ENCODE results near the gene LCN1.

LCN1 gene

GRCh38 chr9:135551456-135551855, 30.2 kb downstream of the LCN1 start:
- no peak overlapping the region for H3K4me3 ChIP-seq (ENCODE audit: low read depth, low read length)
- TF ChIP-seq CTCF (IDR thresholded peaks at IDR 0.05; ENCODE audit: low read depth, low read length), result no peak
- no peak for DNase-seq (ENCODE audit: low read depth, low spot score)
- in situ Hi-C loops (cut with HindIII; ENCODE audit: low sequenced_read_pairs), result no loop called here

GRCh38 chr9:135552021-135552697, 30.9 kb downstream of the LCN1 start:
- no peak for TF ChIP-seq CTCF (IDR thresholded peaks at IDR 0.05; ENCODE audit: low read depth, low read length)
- in situ Hi-C loops (cut with HindIII; ENCODE audit: low sequenced_read_pairs), result no loop called here
- no peak overlapping the region for H3K4me3 ChIP-seq (ENCODE audit: low read depth, low read length)
- no peak for DNase-seq (ENCODE audit: low read depth, low spot score)

- no peak for TF ChIP-seq CTCF (IDR thresholded peaks at IDR 0.05; ENCODE audit: low read depth, low read length)
- no peak for DNase-seq (ENCODE audit: low read depth, low spot score)
- H3K4me3 ChIP-seq (ENCODE audit: low read depth, low read length), result no peak overlapping the region
These were observed 31.5 kb downstream of the LCN1 start for GRCh38 chr9:135552698-135553171.

GRCh38 chr9:135554718-135555117, 33.5 kb downstream of the LCN1 start:
- H3K4me3 ChIP-seq (ENCODE audit: low read depth, low read length), result no peak overlapping the region
- in situ Hi-C loops (cut with HindIII; ENCODE audit: low sequenced_read_pairs), result no loop called here
- no peak for DNase-seq (ENCODE audit: low read depth, low spot score)
- no peak for TF ChIP-seq CTCF (IDR thresholded peaks at IDR 0.05; ENCODE audit: low read depth, low read length)

More at GRCh38 chr9:135552698-135553171, 31.5 kb downstream of the LCN1 start:
- in situ Hi-C loops (cut with HindIII; ENCODE audit: low sequenced_read_pairs), result no loop called here

- DNase-seq (ENCODE audit: low read depth, low spot score), result no peak
- in situ Hi-C loops (cut with HindIII; ENCODE audit: low sequenced_read_pairs), result no loop called here
- no peak overlapping the region for H3K4me3 ChIP-seq (ENCODE audit: low read depth, low read length)
- no peak for TF ChIP-seq CTCF (IDR thresholded peaks at IDR 0.05; ENCODE audit: low read depth, low read length)
These were observed 34.0 kb downstream of the LCN1 start for GRCh38 chr9:135555203-135555602.

GRCh38 chr9:135555910-135556309, 34.7 kb downstream of the LCN1 start:
- in situ Hi-C loops (cut with HindIII; ENCODE audit: low sequenced_read_pairs), result no loop called here
- H3K4me3 ChIP-seq (ENCODE audit: low read depth, low read length), result no peak overlapping the region
- DNase-seq (ENCODE audit: low read depth, low spot score), result no peak
- no peak for TF ChIP-seq CTCF (IDR thresholded peaks at IDR 0.05; ENCODE audit: low read depth, low read length)

All from astrocyte of the spinal cord (primary cell).